ENCODE measurements around the gene ALX4.

- TF ChIP-seq CTCF (IDR thresholded peaks at IDR 0.05): no peak
- TF ChIP-seq EP300 (IDR thresholded peaks at IDR 0.05): no peak
- TF ChIP-seq POLR2AphosphoS5 (IDR thresholded peaks at IDR 0.05): no peak
Measured at GRCh38 chr11:44324222-44324621, 14.3 kb upstream of the ALX4 start.
